Endothelial cell of umbilical vein (primary cell): Measurements from ENCODE around the gene RABGGTB. TPM values are rescaled to one million over a fixed set of nuclear protein-coding genes. Genes with fewer than 3 reads are reported as not detected.

Experiments used
- BruUV-seq: library from RNA; stranded (reverse); fragments of 400-500 nt; replicated peaks from 2 replicates; lab custom pipeline; 2021; lab: Mats Ljungman, UMichigan
- CTCF ChIA-PET: fragments of 300-600, 350-600 bp; sonication (Branson Sonifier 250); formaldehyde crosslinking; loops from one replicate; lab custom pipeline; 2021; ENCODE audit warnings: antibody characterized with exemption, inconsistent platforms; lab: Charles Lee
- POLR2A ChIA-PET: fragments of 300-600, 350-600 bp; sonication (Branson Sonifier 250); formaldehyde crosslinking; loops from one replicate; lab custom pipeline; 2021; ENCODE audit warnings: antibody characterized with exemption, inconsistent platforms; lab: Charles Lee
- DNase-seq: peaks from one replicate; pipeline ENCODE4 v3.0.0-alpha.2; 2011; ENCODE audit warnings: low read depth, low spot score
- FAIRE-seq: peaks from 2 replicates; lab custom pipeline; 2011; peaks lifted over from hg19 to GRCh38; lab: Jason Lieb, UNC
- H2AFZ ChIP-seq: 2 replicates; pipeline ENCODE4 v1.6.0; 2012; ENCODE audit warnings: low read depth, low read length, control low read depth, inconsistent platforms
- H3K27ac ChIP-seq: 2 replicates; pipeline ENCODE4 v1.5.1; 2011; ENCODE audit warnings: low read depth, mild to moderate bottlenecking, control low read depth, low read length, moderate library complexity; ENCODE audit not compliant: insufficient read depth
- H3K27me3 ChIP-seq, 2 experiments: 2 replicates each; pipeline versions ENCODE4 v1.6.0 to v1.6.1; 2011; ENCODE audit warnings: low read length in 2 of 2, mixed read lengths in 1 of 2; ENCODE audit not compliant: control insufficient read depth in 2 of 2, insufficient read depth in 2 of 2
- H3K36me3 ChIP-seq, 2 experiments: 2 replicates in 1 of 2; 3 replicates in 1 of 2; pipeline ENCODE4 v1.5.1; 2011; ENCODE audit warnings: low read length in 2 of 2, mild to moderate bottlenecking in 1 of 2, moderate library complexity in 1 of 2; ENCODE audit not compliant: control insufficient read depth in 2 of 2, insufficient read depth in 2 of 2; ENCODE audit errors: extremely low read depth in 1 of 2
- H3K4me1 ChIP-seq: 3 replicates; pipeline ENCODE4 v1.5.1; 2011; ENCODE audit warnings: mild to moderate bottlenecking, low read length; ENCODE audit not compliant: control insufficient read depth, insufficient read depth; ENCODE audit errors: extremely low read depth
- H3K4me2 ChIP-seq: 2 replicates; pipeline ENCODE4 v1.6.1; 2011; ENCODE audit warnings: low read length, control low read depth, mixed read lengths; ENCODE audit not compliant: insufficient read depth
- H3K4me3 ChIP-seq, 3 experiments: fragments of 200-600 bp in 1 of 3; sonication (generic), shearing (Covaris generic) in 1 of 3; replicated peaks in 1 of 3; 2 replicates each; pipeline ENCODE4 v1.5.1; 2011 to 2016; ENCODE audit warnings: control low read depth in 3 of 3, low read length in 3 of 3, mild to moderate bottlenecking in 2 of 3, inconsistent platforms in 1 of 3, low read depth in 1 of 3, moderate library complexity in 1 of 3; ENCODE audit not compliant: insufficient read depth in 1 of 3
- H3K79me2 ChIP-seq: 2 replicates; pipeline ENCODE4 v1.6.0; 2012; ENCODE audit warnings: low read length, inconsistent platforms; ENCODE audit not compliant: control insufficient read depth, insufficient read depth
- H3K9ac ChIP-seq: replicated peaks from 2 replicates; pipeline ENCODE3; 2011; ENCODE audit warnings: low read length, control low read depth; ENCODE audit not compliant: insufficient read depth; ENCODE audit errors: extremely low read depth
- H3K9me1 ChIP-seq: replicated peaks from 3 replicates; pipeline ENCODE4 v1.6.0; 2011; ENCODE audit warnings: mild to moderate bottlenecking, low read length; ENCODE audit not compliant: control insufficient read depth, insufficient read depth; ENCODE audit errors: extremely low read depth
- H3K9me3 ChIP-seq: replicated peaks from 2 replicates; pipeline ENCODE4 v1.5.1; 2012; ENCODE audit warnings: low read length, inconsistent platforms; ENCODE audit not compliant: control insufficient read depth, insufficient read depth
- H4K20me1 ChIP-seq: replicated peaks from 2 replicates; pipeline ENCODE3; 2011; ENCODE audit warnings: mild to moderate bottlenecking, low read length; ENCODE audit not compliant: control insufficient read depth, insufficient read depth; ENCODE audit errors: extremely low read depth
- CTCF ChIP-seq, 2 donors: IDR thresholded peaks; 1 replicate in 1 of 2; 2 replicates in 1 of 2; pipeline ENCODE4 v1.5.1; 2011; ENCODE audit warnings: low read length in 2 of 2, mild to moderate bottlenecking in 2 of 2, moderate library complexity in 2 of 2, control low read depth in 1 of 2, inconsistent platforms in 1 of 2, low read depth in 1 of 2; ENCODE audit not compliant: insufficient read depth in 1 of 2; ENCODE audit errors: extremely low read depth in 1 of 2
- EZH2 ChIP-seq: IDR thresholded peaks from 2 replicates; pipeline ENCODE4 v1.6.1; 2012; ENCODE audit warnings: borderline replicate concordance, low read depth, mild to moderate bottlenecking, moderate library complexity, low read length, inconsistent platforms; ENCODE audit not compliant: severe bottlenecking
- FOS ChIP-seq: IDR thresholded peaks from 2 replicates; pipeline ENCODE4 v1.6.1; 2011; ENCODE audit warnings: mild to moderate bottlenecking, low read length, moderate library complexity, borderline replicate concordance; ENCODE audit not compliant: insufficient read depth
- GATA2 ChIP-seq: IDR thresholded peaks from 2 replicates; pipeline ENCODE4 v1.7.0; 2011; ENCODE audit warnings: low read depth, mild to moderate bottlenecking, moderate library complexity, mixed read lengths, low read length; ENCODE audit not compliant: insufficient read length, insufficient read depth
- JUN ChIP-seq: IDR thresholded peaks from 2 replicates; pipeline ENCODE4 v1.6.1; 2011; ENCODE audit warnings: borderline replicate concordance, low read depth; ENCODE audit not compliant: insufficient read length, insufficient read depth
- MAX ChIP-seq: IDR thresholded peaks from 2 replicates; pipeline ENCODE4 v1.6.1; 2011; ENCODE audit not compliant: insufficient read depth, insufficient read length
- MYC ChIP-seq: IDR thresholded peaks from one replicate; pipeline ENCODE4 v1.6.1; 2011; ENCODE audit warnings: mild to moderate bottlenecking, low read depth, low read length
- POLR2A ChIP-seq: IDR thresholded peaks from 2 replicates; pipeline ENCODE4 v1.6.1; 2012; ENCODE audit warnings: low read depth, mild to moderate bottlenecking, control low read depth, low read length
- POLR2AphosphoS5 ChIP-seq: IDR thresholded peaks from 2 replicates; pipeline ENCODE4 v1.6.1; 2012; ENCODE audit warnings: low read depth, mild to moderate bottlenecking, control low read depth, low read length, moderate library complexity; ENCODE audit not compliant: insufficient read depth
- dilution Hi-C: fragments of 300-500 bp; cut with MboI; formaldehyde crosslinking; loops from one replicate; pipeline ENCODE4 v1.15.0; 2019; ENCODE audit warnings: low sequenced_read_pairs; ENCODE audit not compliant: extremely low pct_ligation_motif_present
- intact Hi-C: fragments of 100-400 bp; cut with micrococcal nuclease; formaldehyde crosslinking; loops from one replicate; pipeline ENCODE4 v1.10.0; 2022
- polyA plus RNA-seq, 4 experiments: library from polyadenylated mRNA; depleted of rRNA in 3 of 4; stranded (reverse) in 3 of 4; unstranded in 1 of 4; fragments of >200 nt; gene quantifications; 2 replicates each; pipeline versions ENCODE4 v1.2.1 to v1.2.3, GENCODE V29; 2011 to 2012; ENCODE audit warnings: missing spikeins in 1 of 4
- small RNA-seq: library from RNA; depleted of rRNA; stranded (forward); fragments of <200 nt; gene quantifications from one replicate; pipeline ENCODE3, GENCODE V24; 2012; ENCODE audit warnings: low replicate concordance, low read depth; ENCODE audit not compliant: insufficient read depth, insufficient read length
- total RNA-seq: library from RNA; stranded (reverse); gene quantifications from 2 replicates; pipeline ENCODE4 v1.2.3, GENCODE V29; 2021

Gene RABGGTB
- total and polyA plus RNA-seq, 2 donors (not counting 3 experiments of a cell fraction or from before 2014, with no cell fraction given) = 78.2 to 114 TPM

- Histone ChIP-seq H3K9me3 (no peaks in the 10 kb centered on the region), H3K4me1 (no peaks in the 10 kb centered on the region), H3K4me3 (no peak overlapping the region), H4K20me1 (no peaks in the 10 kb centered on the region), H3K4me2 (no peak overlapping the region), H2AFZ (no peak overlapping the region), H3K79me2 (no peaks in the 10 kb centered on the region), H3K9ac (no peak overlapping the region), H3K36me3 (no peaks in the 10 kb centered on the region), H3K27ac (no peak overlapping the region), H3K9me1 (no peaks in the 10 kb centered on the region), H3K27me3 (no peaks in the 10 kb centered on the region)
- ChIA-PET CTCF (no interaction called here), POLR2A (no interaction called here)
- TF ChIP-seq POLR2AphosphoS5 (no peak), JUN (no peak), EZH2 (no peak), FOS (no peak), MYC (no peak), MAX (no peak), POLR2A (no peak), CTCF (IDR thresholded peaks at IDR 0.05; ENCODE audit: extremely low read depth in 1 of 2, insufficient read depth in 1 of 2, low read depth in 1 of 2, low read length in 2 of 2) (no peak), GATA2 (no peak)
- intact Hi-C loops (no loop called here), dilution Hi-C loops (no loop called here)
- no TSS peak for BruUV-seq
- FAIRE-seq (no peak), DNase-seq (no peak)
Observed at GRCh38 chr1:75841421-75841820, 55.4 kb downstream of the RABGGTB start.

Small RNA genes within 50 kb of the gene (small RNA-seq; reads per million reads assigned to genes)
- not detected for gene SNORD45A
- gene SNORD45B = not detected
- not detected for gene SNORD45C

Other genes with a start within 250 kb of the RABGGTB start
- gene SLC44A5, start 175.1 kb upstream of the RABGGTB start, total RNA-seq = 1.6 TPM in 2 replicates
- 2.5 and 3.2 TPM in 2 replicates for gene SLC44A5, start 175.1 kb upstream of the RABGGTB start, polyA plus RNA-seq
- 32.5 and 40.4 TPM in 2 replicates for gene ACADM, start 61.5 kb upstream of the RABGGTB start, total RNA-seq
- 6.1 and 10.8 TPM in 2 replicates for gene ACADM, start 61.5 kb upstream of the RABGGTB start, polyA plus RNA-seq
- 0.09 and 0.29 TPM in 2 replicates for gene MSH4, start 10.6 kb downstream of the RABGGTB start, total RNA-seq
- 0.01 TPM in 1 of 2 replicates, not detected in the other for gene MSH4, start 10.6 kb downstream of the RABGGTB start, polyA plus RNA-seq
- gene ASB17, start 146.1 kb downstream of the RABGGTB start, total RNA-seq = not detected in 2 replicates
- gene ASB17, start 146.1 kb downstream of the RABGGTB start, polyA plus RNA-seq = not detected in 2 replicates